K562 (cell line): ENCODE data around the gene HNRNPLL. TPM values are rescaled to one million over a fixed set of nuclear protein-coding genes. Genes with fewer than 3 reads are reported as not detected.

Experiments used
- ATF4 ChIP-seq: fragments of 450-650 bp; formaldehyde crosslinking; IDR thresholded peaks from 2 replicates; pipeline ENCODE4 v1.4.0; 2022; ENCODE audit warnings: mild to moderate bottlenecking, moderate library complexity
- CREB3L1 ChIP-seq: fragments of 450-650 bp; IDR thresholded peaks from 2 replicates; pipeline ENCODE4 v1.6.1; 2014; ENCODE audit warnings: low read depth, mild to moderate bottlenecking, moderate library complexity, borderline replicate concordance
- CREM ChIP-seq: IDR thresholded peaks from 2 replicates; pipeline ENCODE4 v1.6.1; 2014; ENCODE audit warnings: antibody characterized with exemption, low read depth
- CXXC5 ChIP-seq: fragments of 250-450 bp; sonication (Bioruptor Pico); IDR thresholded peaks from 2 replicates; pipeline ENCODE4 v1.8.0; 2022; ENCODE audit warnings: inconsistent platforms, mild to moderate bottlenecking, moderate library complexity
- FOXJ3 ChIP-seq: sonication (generic); formaldehyde crosslinking; IDR thresholded peaks from 2 replicates; pipeline ENCODE4 v1.4.0; 2020; ENCODE audit warnings: mild to moderate bottlenecking, missing genetic modification reagents
- HINFP ChIP-seq: fragments of 450-650 bp; conservative IDR thresholded peaks from 2 replicates; pipeline ENCODE4 v1.6.1; 2016; ENCODE audit warnings: missing genetic modification characterization, low read depth, mild to moderate bottlenecking, control low read depth, missing compliant biosample characterization
- SP1 ChIP-seq: sonication (generic); formaldehyde crosslinking; IDR thresholded peaks from 2 replicates; pipeline ENCODE4 v1.8.1; 2022; ENCODE audit warnings: mild to moderate bottlenecking, missing genetic modification reagents
- TCF3 ChIP-seq: sonication (generic); formaldehyde crosslinking; IDR thresholded peaks from 2 replicates; pipeline ENCODE4 v1.4.0; 2020; ENCODE audit warnings: mild to moderate bottlenecking, missing genetic modification reagents
- XRCC3 ChIP-seq: fragments of 450-650 bp; IDR thresholded peaks from 2 replicates; pipeline ENCODE4 v1.6.1; 2017; ENCODE audit warnings: mild to moderate bottlenecking, moderate library complexity
- XRCC5 ChIP-seq: fragments of 200-400 bp; formaldehyde crosslinking; IDR thresholded peaks from 2 replicates; pipeline ENCODE4 v1.6.1; 2017; ENCODE audit warnings: low read depth, mild to moderate bottlenecking, low read length
- ZBTB9 ChIP-seq: fragments of 450-650 bp; formaldehyde crosslinking; IDR thresholded peaks from 2 replicates; pipeline ENCODE4 v1.4.0; 2020; ENCODE audit warnings: mild to moderate bottlenecking, moderate library complexity
- polyA plus RNA-seq, 8 experiments: library from polyadenylated mRNA; depleted of rRNA in 4 of 8; stranded (reverse) in 5 of 8; unstranded in 3 of 8; fragments of >200 nt; fragmentation: Nextera tagmentation in 2 of 8; fragmentation: Illumina TruSeq in 1 of 8; extraction: Ambion mirVana in 2 of 8; extraction: Trizol in 1 of 8; gene quantifications; 2 replicates each; pipeline versions ENCODE4 v1.2.1 to v1.2.3, GENCODE V29; 2011 to 2014; ENCODE audit warnings: inconsistent platforms in 1 of 8, missing spikeins in 1 of 8
- total RNA-seq, 7 experiments: library from RNA; depleted of rRNA in 6 of 7; stranded (reverse); fragments of >200 nt in 6 of 7; fragmentation: Illumina TruSeq in 2 of 7; extraction: Trizol in 2 of 7; gene quantifications; 2 replicates each; pipeline versions ENCODE4 v1.2.1 to v1.2.3, GENCODE V29; 2011 to 2021; ENCODE audit warnings: low replicate concordance in 1 of 7

Gene HNRNPLL
- total and polyA plus RNA-seq, 9 of the 15 experiments (the other 6 are each of a cell fraction or from before 2014, with no cell fraction given): 19.8 to 135 (median 57.8) TPM

- TF ChIP-seq ATF4 (no peak), ZBTB9 (CRISPR knock-in tag) (0 out of 2 replicates have a peak, but pooled peaks have one; percentile 61), TCF3 (CRISPR knock-in tag) (no peak), CREB3L1 (no peak), HINFP (tag) (no peak), CREM (peak; percentile 55; the same call in 1 of the 2 replicates), XRCC3 (no peak), SP1 (0 out of 2 replicates have a peak, but pooled peaks have one; percentile 47), XRCC5 (peak; percentile 56; the same call in 1 of the 2 replicates), CXXC5 (CRISPR knock-in tag) (peak; percentile 73), FOXJ3 (CRISPR knock-in tag) (no peak)
Measured at GRCh38 chr2:38535744-38536506, 66.8 kb downstream of the HNRNPLL start (continued).
